Activated CD4-positive, alpha-beta T cell treated with anti-CD3 and anti-CD28 coated beads, Interleukin-2, amount 50 U/mL, for 24 hours (primary cell): ENCODE data around the gene B4GALT3.
"Not testable (repeated sequence)": the region's sequence is repeated elsewhere in the genome, so short reads cannot be mapped to it uniquely, and the experiment has no call there.

ENCODE experiments used
- DNase-seq, 2 donors: peaks; one replicate each; pipeline ENCODE4 v3.0.0-alpha.2; 2020; ENCODE audit warnings: low read depth in 1 of 2, low spot score in 1 of 2

Gene B4GALT3

GRCh38 chr1:161177112-161177935, at the start of gene B4GALT3:
Gene B4GALT3 (minus strand): TSS chr1:161177507. CDS start chr1:161176060, 1,447 bp downstream.
- peak; percentile 93 to 99 for DNase-seq

GRCh38 chr1:161226759-161227158, 49.5 kb upstream of the B4GALT3 start:
- no peak for DNase-seq

- no peak for DNase-seq
Measured at GRCh38 chr1:161226320-161226711, 49.0 kb upstream of the B4GALT3 start.

GRCh38 chr1:161225534-161226319, 48.4 kb upstream of the B4GALT3 start, which contains the start of gene TOMM40L:
Gene TOMM40L (plus strand): TSS chr1:161226060. CDS start chr1:161226490, 430 bp downstream.
- peak; percentile 65 to 90 for DNase-seq

GRCh38 chr1:161225178-161225533, 47.8 kb upstream of the B4GALT3 start:
- no peak for DNase-seq

GRCh38 chr1:161224695-161225087, 47.4 kb upstream of the B4GALT3 start:
- not testable (repeated sequence) for DNase-seq

GRCh38 chr1:161223805-161224694, 46.7 kb upstream of the B4GALT3 start:
- no peak for DNase-seq

- DNase-seq, result no peak
Measured at GRCh38 chr1:161222175-161223019, 45.1 kb upstream of the B4GALT3 start.

- DNase-seq, result no peak
Measured at GRCh38 chr1:161220002-161220401, 42.7 kb upstream of the B4GALT3 start.

GRCh38 chr1:161219078-161219892, 42.0 kb upstream of the B4GALT3 start:
- no peak for DNase-seq

- no peak for DNase-seq
Measured at GRCh38 chr1:161218301-161219077, 41.2 kb upstream of the B4GALT3 start.

- no peak for DNase-seq
Measured at GRCh38 chr1:161217831-161218230, 40.5 kb upstream of the B4GALT3 start.

- DNase-seq, result no peak
Measured at GRCh38 chr1:161216945-161217712, 39.8 kb upstream of the B4GALT3 start.

GRCh38 chr1:161215076-161215475, 37.8 kb upstream of the B4GALT3 start, which contains the start of gene FCER1G:
Gene FCER1G (plus strand): TSS chr1:161215295. CDS start chr1:161215322, 27 bp downstream.
- no peak for DNase-seq

GRCh38 chr1:161214369-161214768, 37.1 kb upstream of the B4GALT3 start:
- no peak for DNase-seq

- DNase-seq, result peak; percentile 37 to 59
Measured at GRCh38 chr1:161209790-161210409, 32.6 kb upstream of the B4GALT3 start.

- no peak for DNase-seq
Measured at GRCh38 chr1:161207173-161207572, 29.9 kb upstream of the B4GALT3 start.
